Ovary (tissue), 3 donors: ENCODE results near the gene NSRP1.

ENCODE experiments used
- CTCF ChIP-seq, 3 donors: fragments of 450-650 bp in 2 of 3; fragments of 200-600 bp in 1 of 3; IDR thresholded peaks; one replicate each; pipeline versions ENCODE4 v1.5.1 to v1.8.0; 2016 to 2022; ENCODE audit warnings: antibody characterized with exemption in 3 of 3, mild to moderate bottlenecking in 1 of 3
- EP300 ChIP-seq: sonication (generic); formaldehyde crosslinking; IDR thresholded peaks from one replicate; pipeline ENCODE4 v1.6.1; 2017; ENCODE audit warnings: antibody characterized with exemption
- donor health status: DM: no; HTN: no; CAD: no.

- no peak for TF ChIP-seq CTCF (IDR thresholded peaks at IDR 0.05)
- no peak for TF ChIP-seq EP300
These were observed 106.1 kb downstream of the NSRP1 start for GRCh38 chr17:30222721-30223175.
